ENCODE data around the gene DCP1A.

DNA sequence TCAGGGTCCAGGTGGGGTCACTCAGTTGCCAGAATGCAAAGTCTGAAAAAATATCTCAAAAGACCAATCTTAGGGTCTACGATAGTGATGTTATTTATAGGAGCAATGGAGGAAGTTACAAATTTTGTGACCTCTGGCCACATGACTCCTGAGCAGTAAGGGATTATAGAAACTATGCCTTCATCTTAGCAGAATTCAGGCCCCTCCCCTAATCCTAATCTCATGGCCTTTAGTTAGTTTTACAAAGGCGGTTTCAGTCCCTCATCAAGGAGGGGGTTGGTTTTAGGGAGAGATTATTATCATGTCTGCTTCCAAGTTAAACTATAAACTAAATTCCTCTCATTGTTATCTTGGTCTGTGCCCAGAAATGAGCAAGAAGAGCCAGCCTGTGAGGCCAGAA lies 5.9 kb upstream of the DCP1A start:
- TF ChIP-seq EZH2 (IDR thresholded peaks at IDR 0.05; ENCODE audit: borderline replicate concordance, low read depth, low read length, severe bottlenecking) (no peak), CTCF (IDR thresholded peaks at IDR 0.05; ENCODE audit: extremely low read depth in 1 of 2, insufficient read depth in 1 of 2, low read depth in 1 of 2, low read length in 2 of 2) (no peak), POLR2AphosphoS5 (IDR thresholded peaks at IDR 0.05; ENCODE audit: insufficient read depth, low read depth, low read length) (no peak), POLR2A (IDR thresholded peaks at IDR 0.05; ENCODE audit: low read depth, low read length) (no peak), MAX (IDR thresholded peaks at IDR 0.05; ENCODE audit: insufficient read depth, insufficient read length) (no peak), MYC (IDR thresholded peaks at IDR 0.05; ENCODE audit: low read depth, low read length) (no peak), JUN (IDR thresholded peaks at IDR 0.05; ENCODE audit: borderline replicate concordance, insufficient read depth, insufficient read length, low read depth) (no peak), GATA2 (IDR thresholded peaks at IDR 0.05; ENCODE audit: insufficient read depth, insufficient read length, low read depth, low read length) (no peak)

Data from endothelial cell of umbilical vein (primary cell).